ENCODE data around the gene INSM2.

INSM2 gene, protein sequence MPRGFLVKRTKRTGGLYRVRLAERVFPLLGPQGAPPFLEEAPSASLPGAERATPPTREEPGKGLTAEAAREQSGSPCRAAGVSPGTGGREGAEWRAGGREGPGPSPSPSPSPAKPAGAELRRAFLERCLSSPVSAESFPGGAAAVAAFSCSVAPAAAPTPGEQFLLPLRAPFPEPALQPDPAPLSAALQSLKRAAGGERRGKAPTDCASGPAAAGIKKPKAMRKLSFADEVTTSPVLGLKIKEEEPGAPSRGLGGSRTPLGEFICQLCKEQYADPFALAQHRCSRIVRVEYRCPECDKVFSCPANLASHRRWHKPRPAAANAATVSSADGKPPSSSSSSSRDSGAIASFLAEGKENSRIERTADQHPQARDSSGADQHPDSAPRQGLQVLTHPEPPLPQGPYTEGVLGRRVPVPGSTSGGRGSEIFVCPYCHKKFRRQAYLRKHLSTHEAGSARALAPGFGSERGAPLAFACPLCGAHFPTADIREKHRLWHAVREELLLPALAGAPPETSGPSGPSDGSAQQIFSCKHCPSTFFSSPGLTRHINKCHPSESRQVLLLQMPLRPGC

GRCh38 chr14:35533357-35534207, at the start of gene INSM2:
Gene INSM2 (plus strand): TSS chr14:35534164. CDS start chr14:35534253, 89 bp downstream.
- DNase-seq (ENCODE audit: low spot score): peak; percentile 86

GRCh38 chr14:35492569-35493014, 41.4 kb upstream of the INSM2 start:
- DNase-seq (ENCODE audit: low spot score): no peak

DNA sequence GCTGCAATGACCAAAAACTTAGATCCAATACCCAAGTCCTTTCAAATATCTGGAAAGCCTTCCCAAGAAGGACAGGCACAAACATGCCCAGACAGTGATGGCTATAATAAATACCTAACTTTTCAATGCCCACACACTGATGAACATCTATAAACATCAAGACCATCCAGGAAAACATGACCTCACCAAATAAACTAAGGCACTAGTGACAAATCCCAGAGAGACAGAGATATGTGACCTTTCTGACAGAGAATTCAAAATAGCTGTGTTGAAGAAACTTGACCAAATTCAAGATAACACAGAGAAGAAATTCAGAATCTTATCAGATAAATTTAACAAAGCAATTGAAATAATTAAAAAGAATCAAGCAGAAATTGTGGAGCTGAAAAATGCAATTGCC, 38.7 kb upstream of the INSM2 start:
- no peak for DNase-seq (ENCODE audit: low spot score)

GRCh38 chr14:35499180-35499579, 34.8 kb upstream of the INSM2 start:
- no peak for DNase-seq (ENCODE audit: low spot score)

GRCh38 chr14:35503646-35504045, 30.3 kb upstream of the INSM2 start:
- no peak for DNase-seq (ENCODE audit: low spot score)

- no peak for DNase-seq (ENCODE audit: low spot score)
Measured at GRCh38 chr14:35504260-35504659, 29.7 kb upstream of the INSM2 start.

GRCh38 chr14:35506461-35506860, 27.5 kb upstream of the INSM2 start:
- no peak for DNase-seq (ENCODE audit: low spot score)

- DNase-seq (ENCODE audit: low spot score): peak; percentile 16
Measured at GRCh38 chr14:35506927-35507326, 27.0 kb upstream of the INSM2 start.

GRCh38 chr14:35509846-35510245, 24.1 kb upstream of the INSM2 start:
- DNase-seq (ENCODE audit: low spot score): no peak

GRCh38 chr14:35512765-35513164, 21.2 kb upstream of the INSM2 start:
- DNase-seq (ENCODE audit: low spot score): no peak

GRCh38 chr14:35515916-35516315, 18.0 kb upstream of the INSM2 start:
- no peak for DNase-seq (ENCODE audit: low spot score)

DNA sequence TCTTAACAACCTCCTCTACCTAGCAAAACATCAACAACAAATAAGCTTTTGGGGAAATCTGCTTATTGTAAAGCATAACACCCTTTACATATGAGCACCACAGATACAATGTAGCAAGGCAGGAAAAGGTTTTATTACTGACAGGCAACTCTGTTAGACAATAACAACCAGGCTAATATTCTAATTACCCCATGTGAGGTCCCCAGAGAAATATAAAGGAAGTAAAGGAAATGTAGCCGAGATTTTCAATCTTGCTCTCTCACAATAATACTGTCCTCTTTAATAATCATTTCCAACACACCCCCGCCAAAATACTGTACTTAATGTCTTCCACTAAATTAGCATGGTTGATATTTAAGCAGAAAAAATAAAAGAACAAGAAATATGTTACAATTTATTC, 14.0 kb upstream of the INSM2 start:
- DNase-seq (ENCODE audit: low spot score): no peak

- DNase-seq (ENCODE audit: low spot score): no peak
Measured at GRCh38 chr14:35525695-35526094, 8.3 kb upstream of the INSM2 start.

DNA sequence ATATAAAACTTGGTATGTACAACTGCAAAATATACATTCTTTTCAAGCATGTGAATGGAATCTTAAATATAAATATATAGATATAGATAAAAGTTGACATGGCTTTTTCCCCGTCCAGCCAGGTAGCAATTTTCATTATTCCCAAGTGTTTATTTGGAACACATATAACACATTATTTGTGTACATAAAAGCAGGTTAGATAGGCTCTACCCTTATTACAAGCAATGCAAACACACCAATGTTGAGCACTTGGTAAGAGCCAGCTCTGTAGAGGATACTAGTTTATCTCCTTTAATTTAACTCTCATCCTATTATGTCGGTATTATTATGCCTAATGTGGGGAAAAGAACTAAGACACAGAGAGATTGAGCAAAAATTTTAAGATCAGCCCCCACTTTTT, 7.0 kb upstream of the INSM2 start:
- no peak for DNase-seq (ENCODE audit: low spot score)

DNA sequence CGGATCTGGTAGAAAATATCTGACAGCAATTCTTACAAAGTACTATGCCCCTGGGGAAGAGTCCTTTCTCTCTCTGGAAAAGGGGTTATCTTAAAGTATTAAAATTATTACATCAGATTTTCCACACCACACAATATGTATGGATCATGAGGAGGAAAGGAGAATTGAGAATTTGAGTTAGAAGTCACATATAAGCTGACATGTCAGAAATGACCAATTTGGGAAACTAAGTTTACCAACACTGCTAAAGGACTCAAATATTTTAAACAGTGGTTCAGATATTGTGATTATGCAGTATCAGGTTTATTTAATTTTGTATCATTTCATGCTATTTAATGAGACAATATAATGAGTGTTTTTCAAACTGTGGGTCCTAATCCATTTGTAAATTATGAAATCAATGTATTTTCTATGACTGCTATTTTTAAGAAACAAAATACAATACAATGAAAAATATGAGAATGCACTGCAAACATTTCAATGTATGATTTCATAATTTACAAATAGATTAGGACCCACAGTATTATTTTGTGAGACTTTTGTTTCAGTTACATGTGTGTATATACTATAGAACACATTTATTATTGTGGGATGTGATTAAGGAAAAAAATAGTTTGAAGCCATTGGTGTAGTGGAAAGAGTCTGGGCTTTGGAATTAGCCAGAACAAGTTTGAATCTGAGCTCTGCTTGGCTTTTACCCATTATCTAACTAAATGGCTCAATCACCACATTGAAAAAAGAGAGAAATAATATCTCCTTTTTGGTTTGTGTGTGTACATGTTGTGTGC, 1.8 kb upstream of the INSM2 start:
- no peak for DNase-seq (ENCODE audit: low spot score)

DNA sequence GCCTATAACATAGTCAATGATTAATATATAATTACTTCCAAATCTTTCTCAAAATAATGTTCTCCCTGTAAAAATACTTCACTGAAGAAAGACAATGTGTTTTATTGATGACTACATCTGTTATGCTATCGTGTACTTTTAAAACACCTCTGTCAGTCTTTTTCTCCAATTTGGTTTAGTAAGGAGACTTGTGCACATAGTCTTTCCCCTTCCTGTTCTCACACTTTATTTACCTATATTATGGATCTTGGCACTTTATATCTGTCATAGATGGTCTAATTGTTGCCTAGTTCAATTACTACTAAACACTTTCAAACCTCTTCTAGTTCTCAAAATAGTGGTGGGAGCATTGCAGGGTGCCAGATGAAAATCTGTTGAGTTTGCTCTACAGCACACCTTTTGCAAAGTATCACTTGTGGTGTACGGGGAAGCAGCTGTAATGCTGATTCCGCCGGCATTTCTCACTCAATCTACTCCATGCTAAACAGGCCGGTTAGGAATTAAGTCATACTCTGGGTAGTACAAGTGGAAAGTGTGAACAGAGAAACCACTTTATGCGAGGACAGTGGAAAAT, 1.1 kb upstream of the INSM2 start:
- no peak for DNase-seq (ENCODE audit: low spot score)

DNA sequence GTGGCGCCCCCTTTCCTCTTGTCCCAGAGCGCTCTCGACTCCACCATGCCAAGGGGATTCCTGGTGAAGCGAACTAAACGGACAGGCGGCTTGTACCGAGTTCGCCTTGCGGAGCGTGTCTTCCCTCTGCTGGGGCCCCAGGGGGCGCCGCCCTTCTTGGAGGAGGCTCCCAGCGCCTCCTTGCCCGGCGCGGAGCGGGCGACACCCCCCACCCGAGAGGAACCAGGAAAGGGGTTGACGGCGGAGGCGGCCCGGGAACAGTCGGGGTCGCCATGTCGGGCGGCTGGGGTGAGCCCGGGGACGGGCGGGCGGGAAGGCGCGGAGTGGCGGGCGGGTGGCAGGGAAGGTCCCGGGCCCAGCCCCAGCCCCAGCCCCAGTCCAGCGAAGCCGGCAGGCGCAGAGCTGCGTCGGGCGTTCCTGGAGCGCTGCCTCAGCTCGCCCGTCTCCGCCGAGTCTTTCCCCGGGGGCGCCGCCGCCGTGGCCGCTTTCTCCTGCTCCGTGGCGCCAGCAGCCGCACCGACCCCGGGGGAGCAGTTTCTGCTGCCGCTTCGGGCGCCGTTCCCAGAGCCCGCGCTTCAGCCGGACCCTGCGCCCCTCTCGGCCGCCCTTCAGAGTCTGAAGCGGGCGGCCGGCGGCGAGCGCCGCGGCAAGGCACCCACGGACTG, 376 bp downstream of the INSM2 start:
- peak; percentile 10 for DNase-seq (ENCODE audit: low spot score)

- DNase-seq (ENCODE audit: low spot score): peak; percentile 91
Measured at GRCh38 chr14:35534873-35535482, 1.0 kb downstream of the INSM2 start.

GRCh38 chr14:35535483-35536112, 1.6 kb downstream of the INSM2 start:
- peak; percentile 7 for DNase-seq (ENCODE audit: low spot score)

- DNase-seq (ENCODE audit: low spot score): no peak
Measured at GRCh38 chr14:35539969-35540368, 6.0 kb downstream of the INSM2 start.

Data from GM03348 (cell line).